Measurements from ENCODE around the gene ROR2.

The ROR2 gene

GRCh38 chr9:91949946-91950664, at the start of gene ROR2:
Gene ROR2, minus strand, starts transcription at chr9:91950228.
- Histone ChIP-seq H3K79me2 (ENCODE audit: insufficient read depth, low read length) (no peaks in the 10 kb centered on the region), H2AFZ (ENCODE audit: low read depth, low read length) (no peak within 1 kb of the TSS), H3K4me3 (ENCODE audit: low read depth in 1 of 2, low read length in 2 of 2) (no peak within 1 kb of the TSS), H3K36me3 (ENCODE audit: insufficient read depth, low read length) (no peaks in the 10 kb centered on the region), H3K4me2 (ENCODE audit: insufficient read depth, low read length) (no peak within 1 kb of the TSS), H3K9ac (ENCODE audit: low read depth, low read length) (no peak within 1 kb of the TSS), H3K4me1 (ENCODE audit: insufficient read depth, low read length) (no peaks in the 10 kb centered on the region), H3K27me3 (ENCODE audit: insufficient read depth, low read length, poor library complexity) (no peaks in the 10 kb centered on the region), H4K20me1 (ENCODE audit: insufficient read depth, low read length) (no peaks in the 10 kb centered on the region), H3K9me3 (ENCODE audit: insufficient read depth, low read length, severe bottlenecking) (no peaks in the 10 kb centered on the region), H3K27ac (ENCODE audit: low read length) (no peak within 1 kb of the TSS)
- ATAC-seq (ENCODE audit: insufficient read depth, low read depth) (no peak), DNase-seq (no peak)
- TF ChIP-seq CTCF (IDR thresholded peaks at IDR 0.05; ENCODE audit: borderline replicate concordance, extremely low read depth, low read length, poor library complexity, severe bottlenecking), result no peak
- no peak for TF ChIP-seq EZH2 (IDR thresholded peaks at IDR 0.05; ENCODE audit: borderline replicate concordance, low read depth, low read length, severe bottlenecking)

DNA sequence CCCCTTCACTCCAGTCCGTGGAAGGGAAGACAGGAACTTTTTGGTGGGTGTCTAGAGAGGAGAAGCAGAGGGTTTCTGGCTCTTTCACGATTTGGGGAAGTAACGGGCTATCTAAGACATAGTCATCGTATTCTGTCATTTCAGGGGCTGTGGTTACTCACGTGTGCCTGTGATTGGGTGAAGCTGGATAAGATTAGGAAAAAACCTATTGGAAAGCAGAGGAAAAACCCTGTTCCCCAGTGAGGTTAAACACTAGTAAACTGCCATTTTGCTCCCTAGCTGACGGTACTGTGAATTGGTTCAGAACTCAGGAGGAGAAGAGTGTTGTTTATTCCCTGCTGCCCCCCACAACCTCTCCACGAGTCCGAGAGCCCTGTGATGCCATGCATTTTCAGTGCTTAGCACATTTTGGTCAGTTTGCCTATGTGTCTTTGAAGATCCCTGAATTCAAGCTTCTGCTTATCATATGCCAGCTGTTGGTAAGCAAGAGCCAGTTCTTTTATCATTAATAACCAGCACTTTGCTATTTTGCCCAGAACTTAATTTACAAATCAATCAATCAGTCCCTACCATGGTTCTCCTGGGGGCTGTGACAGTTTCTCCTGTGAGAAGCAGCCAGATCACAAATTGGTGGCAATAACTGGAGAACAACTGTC, 45.1 kb upstream of the ROR2 start:
- Histone ChIP-seq H2AFZ (ENCODE audit: low read depth, low read length) (no peak overlapping the region), H3K4me1 (ENCODE audit: insufficient read depth, low read length) (no peaks in the 10 kb centered on the region), H3K27ac (ENCODE audit: low read length) (no peak overlapping the region), H3K9ac (ENCODE audit: low read depth, low read length) (no peak overlapping the region), H3K79me2 (ENCODE audit: insufficient read depth, low read length) (no peaks in the 10 kb centered on the region), H3K36me3 (ENCODE audit: insufficient read depth, low read length) (no peaks in the 10 kb centered on the region), H3K27me3 (ENCODE audit: insufficient read depth, low read length, poor library complexity) (peaks cover 3% of the 10 kb centered on the region), H3K4me2 (ENCODE audit: insufficient read depth, low read length) (no peak overlapping the region), H4K20me1 (ENCODE audit: insufficient read depth, low read length) (no peaks in the 10 kb centered on the region), H3K9me3 (ENCODE audit: insufficient read depth, low read length, severe bottlenecking) (no peaks in the 10 kb centered on the region), H3K4me3 (ENCODE audit: low read depth in 1 of 2, low read length in 2 of 2) (no peak overlapping the region)
- DNase-seq (no peak), ATAC-seq (ENCODE audit: insufficient read depth, low read depth) (no peak)
- no peak for TF ChIP-seq EZH2 (IDR thresholded peaks at IDR 0.05; ENCODE audit: borderline replicate concordance, low read depth, low read length, severe bottlenecking)
- TF ChIP-seq CTCF (IDR thresholded peaks at IDR 0.05; ENCODE audit: borderline replicate concordance, extremely low read depth, low read length, poor library complexity, severe bottlenecking), result no peak

GRCh38 chr9:91994422-91994821, 44.4 kb upstream of the ROR2 start:
- no peak overlapping the region for H2AFZ ChIP-seq (ENCODE audit: low read depth, low read length)
- H3K4me1 ChIP-seq (ENCODE audit: insufficient read depth, low read length), result no peaks in the 10 kb centered on the region
- DNase-seq, result no peak

More at GRCh38 chr9:91994422-91994821, 44.4 kb upstream of the ROR2 start:
- H3K4me2 ChIP-seq (ENCODE audit: insufficient read depth, low read length), result no peak overlapping the region
- H3K9me3 ChIP-seq (ENCODE audit: insufficient read depth, low read length, severe bottlenecking), result no peaks in the 10 kb centered on the region
- H3K36me3 ChIP-seq (ENCODE audit: insufficient read depth, low read length), result no peaks in the 10 kb centered on the region
- no peak overlapping the region for H3K9ac ChIP-seq (ENCODE audit: low read depth, low read length)
- no peak overlapping the region for H3K4me3 ChIP-seq (ENCODE audit: low read depth in 1 of 2, low read length in 2 of 2)
- no peaks in the 10 kb centered on the region for H4K20me1 ChIP-seq (ENCODE audit: insufficient read depth, low read length)
- H3K79me2 ChIP-seq (ENCODE audit: insufficient read depth, low read length), result no peaks in the 10 kb centered on the region
- ATAC-seq (ENCODE audit: insufficient read depth, low read depth), result no peak
- no peak for TF ChIP-seq CTCF (IDR thresholded peaks at IDR 0.05; ENCODE audit: borderline replicate concordance, extremely low read depth, low read length, poor library complexity, severe bottlenecking)
- no peak for TF ChIP-seq EZH2 (IDR thresholded peaks at IDR 0.05; ENCODE audit: borderline replicate concordance, low read depth, low read length, severe bottlenecking)
- no peak overlapping the region for H3K27ac ChIP-seq (ENCODE audit: low read length)
- peaks cover 3% of the 10 kb centered on the region for H3K27me3 ChIP-seq (ENCODE audit: insufficient read depth, low read length, poor library complexity)
